ENCODE results near the gene CCDC50. TPM values are rescaled to one million over a fixed set of nuclear protein-coding genes. Genes with fewer than 3 reads are reported as not detected.
A peak's percentile ranks its signal among the peaks of the same experiment; 100 is the strongest.

Gene CCDC50
- polyA plus RNA-seq, 1 donor (not counting 4 experiments of a cell fraction or from before 2014, with no cell fraction given), result 54.8 TPM

DNA sequence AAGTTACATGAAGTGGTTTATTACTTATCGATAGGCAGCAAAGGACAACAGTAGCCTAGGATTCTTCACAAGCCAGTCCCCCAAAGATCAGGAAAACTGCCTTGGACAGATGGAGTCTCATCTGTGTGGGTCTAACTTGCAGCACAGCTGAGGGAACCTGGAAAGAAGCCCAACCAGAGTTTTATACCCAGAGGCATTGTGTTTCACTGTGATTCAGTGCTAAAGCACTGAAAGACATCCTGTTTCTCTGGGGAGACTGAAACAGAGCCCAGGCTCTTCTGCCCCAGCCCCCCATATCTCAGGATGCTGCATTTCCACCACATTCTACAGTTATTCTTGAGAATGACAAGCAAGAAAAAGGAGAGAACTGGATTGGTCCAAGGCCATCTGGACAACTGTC lies 83.6 kb downstream of the CCDC50 start:
- Histone ChIP-seq H2AFZ (ENCODE audit: control insufficient read depth, low read length) (peak overlapping the region; percentile 73), H3K27ac (ENCODE audit: control insufficient read depth, insufficient read depth, low read length) (no peak overlapping the region), H3K9me3 (ENCODE audit: control insufficient read depth, low read depth, low read length) (peaks cover 2% of the 10 kb centered on the region), H3K36me3 (ENCODE audit: control insufficient read depth in 2 of 2, extremely low read depth in 1 of 2, insufficient read depth in 2 of 2, low read length in 2 of 2) (no peaks in the 10 kb centered on the region), H3K27me3 (ENCODE audit: control insufficient read depth, extremely low read depth, insufficient read depth, low read length) (no peaks in the 10 kb centered on the region), H4K20me1 (ENCODE audit: control insufficient read depth, extremely low read depth, insufficient read depth, low read length) (no peaks in the 10 kb centered on the region), H3K4me1 (ENCODE audit: control insufficient read depth, extremely low read depth, insufficient read depth, low read length) (peaks cover 9% of the 10 kb centered on the region), H3K4me3 (ENCODE audit: control insufficient read depth in 2 of 3, extremely low read depth in 1 of 3, insufficient read depth in 2 of 3, low read depth in 1 of 3, low read length in 3 of 3) (no peak overlapping the region), H3K4me2 (ENCODE audit: control insufficient read depth, extremely low read depth, insufficient read depth, low read depth, low read length) (peak overlapping the region; percentile 36), H3K9ac (ENCODE audit: control insufficient read depth, extremely low read depth, insufficient read depth, low read length) (no peak overlapping the region), H3K9me1 (ENCODE audit: control insufficient read depth, extremely low read depth, insufficient read depth, low read length) (no peaks in the 10 kb centered on the region), H3K79me2 (ENCODE audit: control insufficient read depth, insufficient read depth, low read length) (no peaks in the 10 kb centered on the region)
- dilution Hi-C loops (cut with MboI; ENCODE audit: extremely low pct_ligation_motif_present, low sequenced_read_pairs), result no loop called here
- peak; percentile 17 for DNase-seq (ENCODE audit: low read depth, low spot score)
- peak; percentile 98 for FAIRE-seq
- TF ChIP-seq, protein P1, sequence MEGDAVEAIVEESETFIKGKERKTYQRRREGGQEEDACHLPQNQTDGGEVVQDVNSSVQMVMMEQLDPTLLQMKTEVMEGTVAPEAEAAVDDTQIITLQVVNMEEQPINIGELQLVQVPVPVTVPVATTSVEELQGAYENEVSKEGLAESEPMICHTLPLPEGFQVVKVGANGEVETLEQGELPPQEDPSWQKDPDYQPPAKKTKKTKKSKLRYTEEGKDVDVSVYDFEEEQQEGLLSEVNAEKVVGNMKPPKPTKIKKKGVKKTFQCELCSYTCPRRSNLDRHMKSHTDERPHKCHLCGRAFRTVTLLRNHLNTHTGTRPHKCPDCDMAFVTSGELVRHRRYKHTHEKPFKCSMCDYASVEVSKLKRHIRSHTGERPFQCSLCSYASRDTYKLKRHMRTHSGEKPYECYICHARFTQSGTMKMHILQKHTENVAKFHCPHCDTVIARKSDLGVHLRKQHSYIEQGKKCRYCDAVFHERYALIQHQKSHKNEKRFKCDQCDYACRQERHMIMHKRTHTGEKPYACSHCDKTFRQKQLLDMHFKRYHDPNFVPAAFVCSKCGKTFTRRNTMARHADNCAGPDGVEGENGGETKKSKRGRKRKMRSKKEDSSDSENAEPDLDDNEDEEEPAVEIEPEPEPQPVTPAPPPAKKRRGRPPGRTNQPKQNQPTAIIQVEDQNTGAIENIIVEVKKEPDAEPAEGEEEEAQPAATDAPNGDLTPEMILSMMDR (optimal IDR thresholded peaks at IDR 0.05 in 1 of 3, IDR thresholded peaks at IDR 0.05 in 1 of 3, conservative IDR thresholded peaks at IDR 0.05 in 1 of 3; ENCODE audit: extremely low read depth in 1 of 3, insufficient read depth in 2 of 3, low read length in 3 of 3), result no peak
- TF ChIP-seq EZH2 (IDR thresholded peaks at IDR 0.05; ENCODE audit: low read length), result no peak

DNA sequence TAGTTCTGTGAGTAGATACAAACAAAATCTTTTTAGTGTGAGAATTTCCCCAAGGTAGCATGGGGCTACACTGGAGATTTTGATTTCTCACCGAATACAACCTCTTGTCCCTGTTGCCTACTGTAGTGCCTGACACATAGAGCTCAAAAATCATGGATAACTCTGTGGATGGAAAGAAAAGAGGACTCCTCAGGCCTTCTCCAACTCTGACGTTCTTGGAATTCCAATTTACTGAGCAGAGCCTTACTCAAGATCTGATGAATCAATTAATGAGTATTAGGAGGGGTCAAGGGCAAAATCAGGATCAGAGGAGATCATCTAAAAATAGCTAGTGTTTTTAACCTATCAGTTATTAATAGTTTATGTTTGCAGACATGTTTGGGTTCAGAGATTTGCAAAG lies 85.1 kb downstream of the CCDC50 start:
- Histone ChIP-seq H3K4me2 (ENCODE audit: control insufficient read depth, extremely low read depth, insufficient read depth, low read depth, low read length) (no peak overlapping the region), H3K9me3 (ENCODE audit: control insufficient read depth, low read depth, low read length) (peaks cover under 1% of the 10 kb centered on the region), H3K4me3 (ENCODE audit: control insufficient read depth in 2 of 3, extremely low read depth in 1 of 3, insufficient read depth in 2 of 3, low read depth in 1 of 3, low read length in 3 of 3) (no peak overlapping the region), H2AFZ (ENCODE audit: control insufficient read depth, low read length) (no peak overlapping the region), H3K36me3 (ENCODE audit: control insufficient read depth in 2 of 2, extremely low read depth in 1 of 2, insufficient read depth in 2 of 2, low read length in 2 of 2) (no peaks in the 10 kb centered on the region), H4K20me1 (ENCODE audit: control insufficient read depth, extremely low read depth, insufficient read depth, low read length) (no peaks in the 10 kb centered on the region), H3K27ac (ENCODE audit: control insufficient read depth, insufficient read depth, low read length) (no peak overlapping the region), H3K27me3 (ENCODE audit: control insufficient read depth, extremely low read depth, insufficient read depth, low read length) (no peaks in the 10 kb centered on the region), H3K79me2 (ENCODE audit: control insufficient read depth, insufficient read depth, low read length) (no peaks in the 10 kb centered on the region), H3K4me1 (ENCODE audit: control insufficient read depth, extremely low read depth, insufficient read depth, low read length) (peaks cover 9% of the 10 kb centered on the region), H3K9ac (ENCODE audit: control insufficient read depth, extremely low read depth, insufficient read depth, low read length) (no peak overlapping the region), H3K9me1 (ENCODE audit: control insufficient read depth, extremely low read depth, insufficient read depth, low read length) (no peaks in the 10 kb centered on the region)
- FAIRE-seq (no peak), DNase-seq (ENCODE audit: low read depth, low spot score) (no peak)
- dilution Hi-C loops (cut with MboI; ENCODE audit: extremely low pct_ligation_motif_present, low sequenced_read_pairs), result no loop called here
- no peak for TF ChIP-seq EZH2 (IDR thresholded peaks at IDR 0.05; ENCODE audit: low read length)
- TF ChIP-seq, protein P1 (optimal IDR thresholded peaks at IDR 0.05 in 1 of 3, IDR thresholded peaks at IDR 0.05 in 1 of 3, conservative IDR thresholded peaks at IDR 0.05 in 1 of 3; ENCODE audit: extremely low read depth in 1 of 3, insufficient read depth in 2 of 3, low read length in 3 of 3), result no peak
